ENCODE results near the gene NUDT3. TPM values are rescaled to one million over a fixed set of nuclear protein-coding genes. Genes with fewer than 3 reads are reported as not detected.
"Not testable (repeated sequence)": the region's sequence is repeated elsewhere in the genome, so short reads cannot be mapped to it uniquely, and the experiment has no call there.

Gene NUDT3
- total and polyA plus RNA-seq, 4 donors: 3.2 to 20.2 (median 9.5) TPM

DNA sequence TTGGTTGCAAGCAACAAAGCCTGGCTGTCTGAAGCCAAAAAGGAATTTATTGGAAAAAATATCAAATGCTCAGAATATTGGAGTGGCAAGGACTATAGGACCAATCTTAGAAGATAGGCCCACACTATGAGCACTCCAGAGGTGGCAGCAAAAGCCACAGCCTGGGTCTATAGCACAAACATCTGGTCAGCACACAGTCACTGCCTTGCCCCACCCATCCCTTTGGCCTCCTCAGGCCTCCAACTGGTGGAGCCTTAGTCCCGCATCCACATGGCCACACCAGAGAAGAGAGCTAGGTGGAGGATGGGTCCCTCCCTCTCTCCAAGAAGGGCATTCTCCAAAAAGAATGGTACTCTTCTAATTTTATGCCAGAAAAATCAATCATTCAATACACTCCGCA lies 14.0 kb downstream of the NUDT3 start:
- no peak overlapping the region for H3K27ac ChIP-seq (ENCODE audit: low read depth in 1 of 2, low read length in 2 of 2)
- TF ChIP-seq FOXA1 (IDR thresholded peaks at IDR 0.05) (no peak), JUND (IDR thresholded peaks at IDR 0.05) (no peak), SP1 (IDR thresholded peaks at IDR 0.05) (no peak), GABPA (IDR thresholded peaks at IDR 0.05 in 1 of 2, conservative IDR thresholded peaks at IDR 0.05 in 1 of 2) (no peak), RAD21 (IDR thresholded peaks at IDR 0.05) (no peak)
- TF ChIP-seq, protein P1, sequence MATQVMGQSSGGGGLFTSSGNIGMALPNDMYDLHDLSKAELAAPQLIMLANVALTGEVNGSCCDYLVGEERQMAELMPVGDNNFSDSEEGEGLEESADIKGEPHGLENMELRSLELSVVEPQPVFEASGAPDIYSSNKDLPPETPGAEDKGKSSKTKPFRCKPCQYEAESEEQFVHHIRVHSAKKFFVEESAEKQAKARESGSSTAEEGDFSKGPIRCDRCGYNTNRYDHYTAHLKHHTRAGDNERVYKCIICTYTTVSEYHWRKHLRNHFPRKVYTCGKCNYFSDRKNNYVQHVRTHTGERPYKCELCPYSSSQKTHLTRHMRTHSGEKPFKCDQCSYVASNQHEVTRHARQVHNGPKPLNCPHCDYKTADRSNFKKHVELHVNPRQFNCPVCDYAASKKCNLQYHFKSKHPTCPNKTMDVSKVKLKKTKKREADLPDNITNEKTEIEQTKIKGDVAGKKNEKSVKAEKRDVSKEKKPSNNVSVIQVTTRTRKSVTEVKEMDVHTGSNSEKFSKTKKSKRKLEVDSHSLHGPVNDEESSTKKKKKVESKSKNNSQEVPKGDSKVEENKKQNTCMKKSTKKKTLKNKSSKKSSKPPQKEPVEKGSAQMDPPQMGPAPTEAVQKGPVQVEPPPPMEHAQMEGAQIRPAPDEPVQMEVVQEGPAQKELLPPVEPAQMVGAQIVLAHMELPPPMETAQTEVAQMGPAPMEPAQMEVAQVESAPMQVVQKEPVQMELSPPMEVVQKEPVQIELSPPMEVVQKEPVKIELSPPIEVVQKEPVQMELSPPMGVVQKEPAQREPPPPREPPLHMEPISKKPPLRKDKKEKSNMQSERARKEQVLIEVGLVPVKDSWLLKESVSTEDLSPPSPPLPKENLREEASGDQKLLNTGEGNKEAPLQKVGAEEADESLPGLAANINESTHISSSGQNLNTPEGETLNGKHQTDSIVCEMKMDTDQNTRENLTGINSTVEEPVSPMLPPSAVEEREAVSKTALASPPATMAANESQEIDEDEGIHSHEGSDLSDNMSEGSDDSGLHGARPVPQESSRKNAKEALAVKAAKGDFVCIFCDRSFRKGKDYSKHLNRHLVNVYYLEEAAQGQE (IDR thresholded peaks at IDR 0.05): no peak
- no peak overlapping the region for H3K9ac ChIP-seq (ENCODE audit: low read depth in 1 of 2, low read length in 2 of 2)
- peaks cover 0 to 4% (median under 1%) of the 10 kb centered on the region in 4 donors for H3K4me1 ChIP-seq (ENCODE audit: control insufficient read depth in 4 of 4, insufficient read depth in 4 of 4, low read length in 3 of 4)
- WGBS: 97% methylated on average over 2 of the region's 2 CpGs
- H3K27me3 ChIP-seq (ENCODE audit: control insufficient read depth in 4 of 4, insufficient read depth in 4 of 4, low read length in 3 of 4): no peaks in the 10 kb centered on the region
- no peaks in the 10 kb centered on the region for H3K36me3 ChIP-seq (ENCODE audit: control insufficient read depth in 4 of 4, insufficient read depth in 3 of 4, low read depth in 1 of 4, low read length in 3 of 4)
- H3K9me3 ChIP-seq (ENCODE audit: control insufficient read depth in 4 of 4, low read length in 3 of 4): no peaks in the 10 kb centered on the region
- no peak for DNase-seq (ENCODE audit: low spot score)
- no peak overlapping the region for H3K4me3 ChIP-seq (ENCODE audit: low read depth in 1 of 3, low read length in 3 of 3)

DNA sequence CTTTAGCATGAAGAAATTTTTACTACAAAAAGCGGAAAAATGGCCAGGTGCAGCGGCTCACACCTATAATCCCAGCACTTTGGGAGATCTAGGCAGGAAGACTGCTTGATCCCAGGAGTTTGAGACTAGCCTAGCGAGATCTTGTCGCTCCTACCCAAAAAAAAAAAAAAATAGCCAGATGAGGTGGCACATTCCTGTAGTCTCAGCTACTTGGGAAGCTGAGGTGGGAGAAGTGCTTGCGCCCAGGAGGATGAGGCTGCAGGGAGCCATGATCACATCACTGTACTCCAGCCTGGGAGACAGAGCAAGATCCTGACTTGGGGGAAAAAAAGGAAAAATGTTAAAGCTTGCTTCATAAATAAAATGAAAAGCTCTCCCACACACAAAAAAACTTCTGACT lies 14.5 kb downstream of the NUDT3 start:
- H3K36me3 ChIP-seq (ENCODE audit: control insufficient read depth in 4 of 4, insufficient read depth in 3 of 4, low read depth in 1 of 4, low read length in 3 of 4): no peaks in the 10 kb centered on the region
- H3K9ac ChIP-seq (ENCODE audit: low read depth in 1 of 2, low read length in 2 of 2): no peak overlapping the region
- no peak for DNase-seq (ENCODE audit: low spot score)
- H3K27ac ChIP-seq (ENCODE audit: low read depth in 1 of 2, low read length in 2 of 2): no peak overlapping the region
- TF ChIP-seq GABPA (IDR thresholded peaks at IDR 0.05 in 1 of 2, conservative IDR thresholded peaks at IDR 0.05 in 1 of 2) (no peak), SP1 (IDR thresholded peaks at IDR 0.05) (no peak), EGR1 (IDR thresholded peaks at IDR 0.05; ENCODE audit: low read depth in 2 of 2) (no peak), YY1 (IDR thresholded peaks at IDR 0.05) (no peak), TAF1 (conservative IDR thresholded peaks at IDR 0.05) (no peak), FOXA2 (IDR thresholded peaks at IDR 0.05) (no peak), NR2F2 (IDR thresholded peaks at IDR 0.05) (no peak), HNF4A (conservative IDR thresholded peaks at IDR 0.05) (no peak), RAD21 (IDR thresholded peaks at IDR 0.05) (no peak), RXRA (IDR thresholded peaks at IDR 0.05) (no peak), HNF4G (IDR thresholded peaks at IDR 0.05) (no peak), JUND (IDR thresholded peaks at IDR 0.05) (no peak), FOXA1 (IDR thresholded peaks at IDR 0.05) (no peak)
- TF ChIP-seq, protein P2, sequence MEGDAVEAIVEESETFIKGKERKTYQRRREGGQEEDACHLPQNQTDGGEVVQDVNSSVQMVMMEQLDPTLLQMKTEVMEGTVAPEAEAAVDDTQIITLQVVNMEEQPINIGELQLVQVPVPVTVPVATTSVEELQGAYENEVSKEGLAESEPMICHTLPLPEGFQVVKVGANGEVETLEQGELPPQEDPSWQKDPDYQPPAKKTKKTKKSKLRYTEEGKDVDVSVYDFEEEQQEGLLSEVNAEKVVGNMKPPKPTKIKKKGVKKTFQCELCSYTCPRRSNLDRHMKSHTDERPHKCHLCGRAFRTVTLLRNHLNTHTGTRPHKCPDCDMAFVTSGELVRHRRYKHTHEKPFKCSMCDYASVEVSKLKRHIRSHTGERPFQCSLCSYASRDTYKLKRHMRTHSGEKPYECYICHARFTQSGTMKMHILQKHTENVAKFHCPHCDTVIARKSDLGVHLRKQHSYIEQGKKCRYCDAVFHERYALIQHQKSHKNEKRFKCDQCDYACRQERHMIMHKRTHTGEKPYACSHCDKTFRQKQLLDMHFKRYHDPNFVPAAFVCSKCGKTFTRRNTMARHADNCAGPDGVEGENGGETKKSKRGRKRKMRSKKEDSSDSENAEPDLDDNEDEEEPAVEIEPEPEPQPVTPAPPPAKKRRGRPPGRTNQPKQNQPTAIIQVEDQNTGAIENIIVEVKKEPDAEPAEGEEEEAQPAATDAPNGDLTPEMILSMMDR (IDR thresholded peaks at IDR 0.05; ENCODE audit: low read depth, low read length, missing input control): no peak
- TF ChIP-seq, protein P3, sequence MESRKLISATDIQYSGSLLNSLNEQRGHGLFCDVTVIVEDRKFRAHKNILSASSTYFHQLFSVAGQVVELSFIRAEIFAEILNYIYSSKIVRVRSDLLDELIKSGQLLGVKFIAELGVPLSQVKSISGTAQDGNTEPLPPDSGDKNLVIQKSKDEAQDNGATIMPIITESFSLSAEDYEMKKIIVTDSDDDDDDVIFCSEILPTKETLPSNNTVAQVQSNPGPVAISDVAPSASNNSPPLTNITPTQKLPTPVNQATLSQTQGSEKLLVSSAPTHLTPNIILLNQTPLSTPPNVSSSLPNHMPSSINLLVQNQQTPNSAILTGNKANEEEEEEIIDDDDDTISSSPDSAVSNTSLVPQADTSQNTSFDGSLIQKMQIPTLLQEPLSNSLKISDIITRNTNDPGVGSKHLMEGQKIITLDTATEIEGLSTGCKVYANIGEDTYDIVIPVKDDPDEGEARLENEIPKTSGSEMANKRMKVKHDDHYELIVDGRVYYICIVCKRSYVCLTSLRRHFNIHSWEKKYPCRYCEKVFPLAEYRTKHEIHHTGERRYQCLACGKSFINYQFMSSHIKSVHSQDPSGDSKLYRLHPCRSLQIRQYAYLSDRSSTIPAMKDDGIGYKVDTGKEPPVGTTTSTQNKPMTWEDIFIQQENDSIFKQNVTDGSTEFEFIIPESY (IDR thresholded peaks at IDR 0.05): no peak
- TF ChIP-seq, protein P1 (IDR thresholded peaks at IDR 0.05): no peak
- TF ChIP-seq, protein P4, sequence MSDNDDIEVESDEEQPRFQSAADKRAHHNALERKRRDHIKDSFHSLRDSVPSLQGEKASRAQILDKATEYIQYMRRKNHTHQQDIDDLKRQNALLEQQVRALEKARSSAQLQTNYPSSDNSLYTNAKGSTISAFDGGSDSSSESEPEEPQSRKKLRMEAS (IDR thresholded peaks at IDR 0.05): no peak
- TF ChIP-seq, protein P5, sequence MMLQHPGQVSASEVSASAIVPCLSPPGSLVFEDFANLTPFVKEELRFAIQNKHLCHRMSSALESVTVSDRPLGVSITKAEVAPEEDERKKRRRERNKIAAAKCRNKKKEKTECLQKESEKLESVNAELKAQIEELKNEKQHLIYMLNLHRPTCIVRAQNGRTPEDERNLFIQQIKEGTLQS (IDR thresholded peaks at IDR 0.05): no peak
- no peaks in the 10 kb centered on the region for H3K27me3 ChIP-seq (ENCODE audit: control insufficient read depth in 4 of 4, insufficient read depth in 4 of 4, low read length in 3 of 4)
- H3K4me3 ChIP-seq (ENCODE audit: low read depth in 1 of 3, low read length in 3 of 3): no peak overlapping the region
- peaks cover 0 to 4% (median 0%) of the 10 kb centered on the region in 4 donors for H3K4me1 ChIP-seq (ENCODE audit: control insufficient read depth in 4 of 4, insufficient read depth in 4 of 4, low read length in 3 of 4)
- no peaks in the 10 kb centered on the region for H3K9me3 ChIP-seq (ENCODE audit: control insufficient read depth in 4 of 4, low read length in 3 of 4)
- 98% methylated on average over 5 of the region's 5 CpGs for WGBS

DNA sequence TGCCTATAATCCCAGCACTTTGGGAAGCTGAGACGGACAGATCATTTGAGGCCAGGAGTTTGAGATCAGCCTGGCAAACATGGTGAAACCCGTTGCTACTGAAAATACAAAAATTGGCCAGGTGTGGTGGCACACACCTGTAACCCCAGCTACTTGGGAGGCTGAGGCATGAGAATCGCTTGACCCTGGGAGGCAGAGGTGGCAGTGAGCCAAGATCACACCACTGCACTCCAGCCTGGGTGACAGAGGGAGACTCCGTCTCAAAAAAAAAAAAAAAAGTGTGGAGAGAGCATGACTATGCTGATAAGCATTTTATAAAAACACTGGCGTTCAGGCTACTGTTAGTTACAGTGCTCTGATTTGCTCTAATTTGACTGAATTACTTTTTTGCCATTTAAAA lies 14.9 kb downstream of the NUDT3 start:
- H3K9me3 ChIP-seq (ENCODE audit: control insufficient read depth in 4 of 4, low read length in 3 of 4); H3K4me3 ChIP-seq (ENCODE audit: low read depth in 1 of 3, low read length in 3 of 3); H3K27ac ChIP-seq (ENCODE audit: low read depth in 1 of 2, low read length in 2 of 2); H3K4me1 ChIP-seq (ENCODE audit: control insufficient read depth in 4 of 4, insufficient read depth in 4 of 4, low read length in 3 of 4); H3K36me3 ChIP-seq (ENCODE audit: control insufficient read depth in 4 of 4, insufficient read depth in 3 of 4, low read depth in 1 of 4, low read length in 3 of 4); H3K9ac ChIP-seq (ENCODE audit: low read depth in 1 of 2, low read length in 2 of 2); DNase-seq (ENCODE audit: low spot score); H3K27me3 ChIP-seq (ENCODE audit: control insufficient read depth in 4 of 4, insufficient read depth in 4 of 4, low read length in 3 of 4): not testable (repeated sequence)
- WGBS: 96% methylated on average over 5 of the region's 5 CpGs
